GM18951 (cell line): ENCODE results near the gene COMP.
"Not testable (repeated sequence)": the region's sequence is repeated elsewhere in the genome, so short reads cannot be mapped to it uniquely, and the experiment has no call there.

ENCODE experiments used
- POLR2A ChIP-seq: IDR thresholded peaks from 4 replicates; pipeline ENCODE4 v1.6.1; 2011; ENCODE audit warnings: mild to moderate bottlenecking; ENCODE audit not compliant: insufficient read length, insufficient read depth; ENCODE audit errors: extremely low read depth
- in situ Hi-C: fragments of 300-500 bp; cut with MboI; formaldehyde crosslinking; loops from one replicate; pipeline ENCODE4 v1.12.0; 2022; ENCODE audit warnings: low sequenced_read_pairs, mixed read lengths, inconsistent platforms; ENCODE audit not compliant: unreplicated experiment

The COMP gene

DNA sequence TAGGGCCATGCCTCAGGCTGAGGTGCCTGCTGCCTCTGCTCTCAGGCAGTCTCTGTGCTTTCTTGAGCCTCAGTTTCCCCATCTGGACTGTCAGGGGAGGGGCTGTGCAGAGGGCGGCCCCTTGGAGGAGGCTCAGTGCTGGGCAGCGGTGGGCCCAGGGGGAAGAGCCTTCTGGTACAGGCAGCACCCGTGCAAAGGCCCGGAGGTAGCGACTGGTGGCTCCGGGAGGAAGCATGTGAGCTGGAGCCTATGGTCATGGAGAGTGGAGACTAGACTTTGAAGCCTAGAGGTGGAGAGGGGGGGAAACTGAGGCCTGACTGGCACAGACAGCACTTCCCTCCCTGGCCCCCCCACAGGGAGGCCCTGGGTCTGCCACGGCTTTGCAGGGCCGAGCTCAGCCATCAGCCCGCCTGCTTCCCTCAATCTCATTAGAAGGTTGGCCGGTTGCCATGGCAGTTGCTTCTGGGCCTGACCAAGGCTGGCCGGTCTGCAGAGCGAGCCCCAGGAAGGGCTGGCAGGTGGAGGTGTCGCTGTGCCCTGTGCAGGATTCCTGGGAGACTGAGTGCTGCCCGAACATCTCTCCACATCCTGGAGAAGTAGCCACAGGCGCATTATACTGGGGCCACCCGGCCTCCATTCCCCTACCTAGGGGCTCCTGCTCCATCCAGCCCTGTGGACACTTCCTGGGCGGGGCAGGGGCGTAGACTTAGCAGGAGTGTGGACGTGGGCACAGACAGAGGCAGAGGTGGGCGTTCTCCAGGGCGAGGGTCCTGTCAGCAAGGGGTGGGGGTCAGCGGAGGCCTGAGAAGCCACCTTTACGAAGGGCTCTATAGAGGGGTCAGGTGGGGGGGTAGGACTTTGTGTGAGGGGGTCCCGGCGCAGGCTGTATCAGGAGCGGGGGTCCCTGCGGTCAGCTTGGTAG lies 54.4 kb downstream of the COMP start:
- TF ChIP-seq POLR2A = no peak
- in situ Hi-C loops = no loop called here

DNA sequence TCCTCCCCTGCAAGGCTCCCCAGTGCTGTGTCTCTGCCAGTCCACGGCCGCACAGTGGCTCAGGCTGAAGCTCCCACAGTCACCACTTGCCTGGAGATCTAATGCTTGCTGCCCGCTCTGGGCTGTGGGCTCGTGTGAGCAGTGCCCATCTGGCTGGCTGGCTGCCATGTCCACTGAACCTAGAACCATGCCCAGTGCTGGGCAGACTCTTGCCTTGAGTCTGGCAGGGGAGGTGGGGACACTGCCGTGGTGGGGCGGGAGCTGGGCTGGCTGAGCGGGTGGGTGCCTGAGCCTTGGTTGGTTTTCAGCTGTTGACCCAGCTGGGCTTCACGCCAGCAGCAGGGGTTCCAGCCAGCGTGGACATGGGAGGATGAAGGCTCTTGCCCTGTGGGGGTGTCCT lies 55.4 kb downstream of the COMP start:
- in situ Hi-C loops = no loop called here
- no peak for TF ChIP-seq POLR2A

DNA sequence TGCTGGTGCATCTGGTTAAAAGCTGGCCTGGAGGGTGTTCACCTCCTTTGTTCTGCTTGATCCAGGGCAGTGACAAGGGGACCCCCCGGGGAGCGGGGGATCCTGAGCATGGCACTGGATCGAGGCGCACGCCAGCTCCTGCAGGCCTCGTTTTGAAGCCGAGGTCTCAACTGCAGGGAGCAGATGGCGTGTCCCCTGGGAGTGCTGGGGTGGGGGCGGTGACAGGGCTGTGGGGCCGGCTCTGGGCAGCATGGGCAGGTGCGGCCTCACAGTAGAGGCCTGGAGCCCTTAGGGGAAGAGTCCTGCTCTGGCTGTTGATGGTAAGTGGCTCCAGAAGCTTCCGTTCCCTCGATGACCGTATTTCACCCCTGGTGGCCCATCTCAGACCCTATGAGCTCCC lies 55.8 kb downstream of the COMP start:
- TF ChIP-seq POLR2A = no peak
- in situ Hi-C loops = no loop called here

DNA sequence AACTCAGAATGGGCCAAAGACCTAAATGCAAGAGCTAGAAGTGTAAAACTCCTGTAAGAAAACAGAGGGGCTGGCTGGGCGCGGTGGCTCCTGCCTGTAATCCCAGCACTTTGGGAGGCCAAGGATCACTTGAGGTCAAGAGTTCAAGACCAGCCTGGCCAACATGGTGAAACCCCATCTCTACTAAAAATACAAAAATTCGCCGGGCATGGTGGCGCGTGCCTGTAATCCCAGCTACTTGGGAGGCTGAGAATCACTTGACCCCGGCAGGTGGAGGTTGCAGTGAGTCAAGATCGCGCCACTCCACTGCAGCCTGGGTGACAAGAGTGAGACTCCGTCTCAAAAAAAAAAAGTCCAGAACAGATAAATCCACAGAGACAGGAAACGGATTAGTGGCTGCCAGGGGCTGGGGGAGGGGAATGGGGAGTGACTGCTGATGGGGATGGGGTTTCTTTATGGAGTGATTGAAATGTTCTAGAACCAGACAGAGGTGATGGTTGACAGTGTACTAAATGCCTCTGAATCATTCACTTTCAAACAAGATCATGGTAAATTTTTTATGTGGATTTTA lies 57.3 kb downstream of the COMP start:
- in situ Hi-C loops = not testable (repeated sequence)

DNA sequence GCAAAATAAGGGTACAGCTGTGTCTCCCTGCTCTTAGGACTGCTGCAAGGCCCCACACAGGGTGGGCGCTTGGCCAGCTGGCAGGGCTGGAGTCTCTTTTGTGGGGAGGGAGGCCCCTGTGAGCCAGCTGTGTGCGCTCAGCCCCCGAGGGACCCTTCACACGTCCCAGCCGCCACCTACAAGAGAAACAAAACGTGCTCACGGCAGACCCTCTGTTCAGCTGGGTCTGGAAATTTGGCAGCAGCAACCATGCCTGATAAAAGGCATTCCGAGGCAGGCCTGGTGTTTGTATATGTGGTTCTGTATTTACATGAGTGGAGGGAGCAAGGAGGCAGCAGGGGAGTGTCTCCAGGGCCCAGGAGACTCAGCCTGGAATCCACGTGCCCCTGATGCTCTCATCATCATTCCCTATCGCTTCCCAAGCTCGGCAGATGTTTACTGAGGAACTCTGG lies 57.9 kb downstream of the COMP start:
- no peak for TF ChIP-seq POLR2A
- in situ Hi-C loops = no loop called here
